Measurements from ENCODE around the gene PELI3.

DNA sequence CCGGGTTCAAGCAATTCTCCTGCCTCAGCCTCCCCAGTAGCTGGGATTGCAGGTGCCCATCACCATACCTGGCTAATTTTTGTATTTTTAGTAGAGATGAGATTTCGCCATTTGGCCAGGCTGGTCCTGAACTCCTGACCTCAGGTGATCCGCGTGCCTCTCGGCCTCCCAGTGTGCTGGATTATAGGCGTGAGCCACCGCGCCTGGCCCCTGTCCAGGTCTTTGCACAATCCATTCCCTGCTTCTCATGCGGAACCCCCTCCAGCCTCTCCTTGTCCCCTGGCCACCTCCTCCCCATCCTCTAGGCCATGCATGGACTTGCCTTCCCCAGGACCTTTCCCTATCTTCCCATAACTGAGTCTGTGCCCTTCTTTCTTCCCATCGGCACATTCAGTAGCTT is 22.3 kb downstream of the PELI3 start:
- TF ChIP-seq, protein P1, sequence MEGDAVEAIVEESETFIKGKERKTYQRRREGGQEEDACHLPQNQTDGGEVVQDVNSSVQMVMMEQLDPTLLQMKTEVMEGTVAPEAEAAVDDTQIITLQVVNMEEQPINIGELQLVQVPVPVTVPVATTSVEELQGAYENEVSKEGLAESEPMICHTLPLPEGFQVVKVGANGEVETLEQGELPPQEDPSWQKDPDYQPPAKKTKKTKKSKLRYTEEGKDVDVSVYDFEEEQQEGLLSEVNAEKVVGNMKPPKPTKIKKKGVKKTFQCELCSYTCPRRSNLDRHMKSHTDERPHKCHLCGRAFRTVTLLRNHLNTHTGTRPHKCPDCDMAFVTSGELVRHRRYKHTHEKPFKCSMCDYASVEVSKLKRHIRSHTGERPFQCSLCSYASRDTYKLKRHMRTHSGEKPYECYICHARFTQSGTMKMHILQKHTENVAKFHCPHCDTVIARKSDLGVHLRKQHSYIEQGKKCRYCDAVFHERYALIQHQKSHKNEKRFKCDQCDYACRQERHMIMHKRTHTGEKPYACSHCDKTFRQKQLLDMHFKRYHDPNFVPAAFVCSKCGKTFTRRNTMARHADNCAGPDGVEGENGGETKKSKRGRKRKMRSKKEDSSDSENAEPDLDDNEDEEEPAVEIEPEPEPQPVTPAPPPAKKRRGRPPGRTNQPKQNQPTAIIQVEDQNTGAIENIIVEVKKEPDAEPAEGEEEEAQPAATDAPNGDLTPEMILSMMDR (IDR thresholded peaks at IDR 0.05), result no peak
- TF ChIP-seq POLR2A (IDR thresholded peaks at IDR 0.05), result no peak

Measured in esophagus squamous epithelium (tissue), 4 donors.